GM04503 (cell line): ENCODE results near the gene TMEM40.
"Not testable (repeated sequence)": the region's sequence is repeated elsewhere in the genome, so short reads cannot be mapped to it uniquely, and the experiment has no call there.

Experiments
- DNase-seq: peaks from one replicate; pipeline ENCODE4 v3.0.0-alpha.2; 2012; ENCODE audit warnings: low read depth

Gene TMEM40

GRCh38 chr3:12716605-12717151 is 42.4 kb downstream of the TMEM40 start:
- DNase-seq = no peak

DNA sequence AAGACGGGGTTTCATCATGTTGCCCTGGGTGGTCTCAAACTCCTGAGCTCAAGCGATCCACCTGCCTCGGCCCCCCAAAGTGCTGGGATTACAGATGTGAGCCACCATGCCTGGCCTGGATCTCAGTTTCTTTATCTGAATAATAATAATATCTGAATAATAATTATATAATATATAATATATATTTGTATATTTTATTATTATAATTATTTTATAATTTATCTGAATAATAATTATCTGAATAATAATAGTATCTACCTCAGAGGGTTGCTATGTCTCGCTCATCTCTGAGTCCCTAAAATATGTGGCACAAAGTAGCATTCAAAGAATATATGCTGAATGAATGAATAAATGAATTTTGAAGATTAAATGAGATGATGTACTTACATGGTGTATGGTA is 44.8 kb downstream of the TMEM40 start:
- no peak for DNase-seq

GRCh38 chr3:12710062-12710461 is 49.0 kb downstream of the TMEM40 start:
- no peak for DNase-seq

DNA sequence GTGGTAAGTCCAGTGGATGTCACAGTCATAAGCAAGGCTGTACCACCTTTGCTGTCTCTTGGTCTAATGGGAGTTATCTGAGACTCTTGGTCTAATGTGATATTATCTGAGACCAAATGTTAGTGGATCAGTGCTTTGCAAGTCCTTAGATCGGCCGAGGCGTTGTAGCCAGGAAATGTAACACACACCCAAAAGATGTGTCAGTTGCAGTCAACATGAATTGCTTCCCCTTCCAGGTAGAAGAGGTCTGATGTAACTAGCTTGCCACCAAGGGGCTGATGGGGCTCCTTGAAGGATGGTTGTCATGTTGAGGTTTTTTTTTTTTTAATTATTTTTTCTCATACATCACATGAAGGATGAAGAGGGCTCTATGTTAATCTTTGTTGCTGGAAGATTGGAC is 49.7 kb downstream of the TMEM40 start:
- DNase-seq = no peak

- peak; percentile 72 for DNase-seq
These were observed 50.4 kb downstream of the TMEM40 start for GRCh38 chr3:12708584-12709192.

- no peak for DNase-seq
These were observed 51.6 kb downstream of the TMEM40 start for GRCh38 chr3:12707449-12707848.

GRCh38 chr3:12706504-12707253 is 52.4 kb downstream of the TMEM40 start:
- no peak for DNase-seq

- peak; percentile 68 for DNase-seq
These were observed 53.1 kb downstream of the TMEM40 start for GRCh38 chr3:12705981-12706380.

DNA sequence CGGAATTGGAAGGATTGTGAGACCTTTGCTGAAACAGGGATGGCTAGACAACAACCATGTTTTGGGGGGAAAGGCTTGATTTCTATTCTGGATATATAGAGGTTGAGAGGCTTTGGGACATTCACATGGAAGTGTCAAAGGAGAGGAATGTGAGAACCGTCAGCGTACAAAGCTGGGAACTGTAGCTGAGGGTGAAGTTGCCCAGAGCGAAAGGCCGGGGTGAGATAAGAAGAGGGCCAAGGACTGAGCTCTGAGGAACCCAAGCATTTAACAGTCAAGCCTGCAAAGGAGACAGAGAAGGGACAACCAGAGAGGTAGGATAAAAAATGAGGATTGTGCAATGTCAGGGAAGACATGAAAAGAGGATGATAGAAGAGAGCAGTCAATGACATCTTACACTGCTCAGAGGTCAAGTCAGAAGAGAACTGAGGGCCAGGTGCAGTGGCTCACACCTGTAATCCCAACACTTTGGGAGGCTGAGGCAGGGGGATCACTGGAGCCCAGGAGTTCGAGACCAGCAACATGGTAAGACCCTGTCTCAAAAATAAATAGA is 53.6 kb downstream of the TMEM40 start:
- DNase-seq = no peak

GRCh38 chr3:12702501-12702900 is 56.6 kb downstream of the TMEM40 start:
- no peak for DNase-seq

GRCh38 chr3:12701601-12702000 is 57.5 kb downstream of the TMEM40 start:
- DNase-seq = not testable (repeated sequence)

- no peak for DNase-seq
These were observed 58.3 kb downstream of the TMEM40 start for GRCh38 chr3:12700800-12701199.

GRCh38 chr3:12695916-12696315 is 63.1 kb downstream of the TMEM40 start:
- DNase-seq = no peak

DNA sequence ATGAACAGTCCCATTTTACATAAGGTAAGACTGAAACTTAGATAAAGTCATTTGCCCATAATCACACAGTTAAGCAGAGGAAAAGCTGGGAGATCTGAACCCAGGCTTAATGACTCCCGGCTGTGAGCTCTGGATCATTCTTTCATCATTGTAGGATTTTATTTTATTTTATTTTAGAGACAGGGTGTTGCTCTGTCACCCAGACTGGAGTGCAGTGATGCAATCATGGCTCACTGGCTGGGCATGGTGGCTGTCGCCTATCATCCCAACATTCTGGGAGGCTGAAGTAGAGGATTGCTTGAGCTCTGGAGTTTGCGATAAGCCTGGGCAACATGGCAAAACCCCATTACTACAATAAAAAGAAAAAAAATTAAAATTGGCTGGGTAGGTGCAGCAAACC is 63.9 kb downstream of the TMEM40 start:
- no peak for DNase-seq

- no peak for DNase-seq
These were observed 66.6 kb downstream of the TMEM40 start for GRCh38 chr3:12692444-12692843.

- no peak for DNase-seq
These were observed 68.9 kb downstream of the TMEM40 start for GRCh38 chr3:12689997-12690711.

GRCh38 chr3:12687948-12688347 is 71.1 kb downstream of the TMEM40 start:
- no peak for DNase-seq

GRCh38 chr3:12686096-12686495 is 73.0 kb downstream of the TMEM40 start:
- DNase-seq = no peak
